SU-DHL-6 (cell line): ENCODE results near the gene DUS1L.

Experiments
- H2AFZ ChIP-seq: fragments of 200-600 bp; sonication (generic); 2 replicates; pipeline ENCODE4 v1.6.1; 2014; ENCODE audit warnings: low read depth, mild to moderate bottlenecking, moderate library complexity, mixed read lengths, antibody characterized with exemption, low read length; ENCODE audit not compliant: severe bottlenecking
- H3F3A ChIP-seq: fragments of 200-600 bp; shearing (Covaris generic); 2 replicates; pipeline ENCODE4 v1.6.0; 2016; ENCODE audit warnings: antibody characterized with exemption, mild to moderate bottlenecking; ENCODE audit not compliant: insufficient read depth
- H3K27ac ChIP-seq: fragments of 200-600 bp; sonication (generic); 2 replicates; pipeline ENCODE4 v1.5.1; 2016; ENCODE audit warnings: low read depth, mild to moderate bottlenecking, low read length, moderate library complexity, mixed read lengths
- H3K27me3 ChIP-seq: fragments of 200-600 bp; sonication (generic), shearing (Covaris generic); 2 replicates; pipeline ENCODE4 v1.6.0; 2014; ENCODE audit warnings: mild to moderate bottlenecking, low read length
- H3K36me3 ChIP-seq: fragments of 200-600 bp; sonication (generic); 2 replicates; pipeline ENCODE4 v1.6.1; 2014; ENCODE audit warnings: mild to moderate bottlenecking, low read length, mixed read lengths
- H3K4me2 ChIP-seq: fragments of 300-600, 200-600 bp; shearing (Covaris generic), sonication (generic); 2 replicates; pipeline ENCODE4 v1.6.0; 2014; ENCODE audit warnings: low read length, low read depth, mild to moderate bottlenecking; ENCODE audit not compliant: poor library complexity, severe bottlenecking
- H3K4me3 ChIP-seq: fragments of 200-600 bp; sonication (generic); 2 replicates; pipeline ENCODE4 v1.5.1; 2014; ENCODE audit warnings: antibody characterized with exemption, low read length, mild to moderate bottlenecking, mixed read lengths; ENCODE audit not compliant: insufficient read depth, poor library complexity, severe bottlenecking
- H3K79me2 ChIP-seq: fragments of 200-600 bp; sonication (generic); 2 replicates; pipeline ENCODE4 v1.6.1; 2014; ENCODE audit warnings: mild to moderate bottlenecking, low read length, moderate library complexity; ENCODE audit not compliant: insufficient read depth
- H3K9ac ChIP-seq: fragments of 200-600 bp; sonication (generic); 2 replicates; pipeline ENCODE4 v1.7.0; 2014; ENCODE audit warnings: mild to moderate bottlenecking, low read length
- H3K9me2 ChIP-seq: fragments of 200-600 bp; sonication (generic); replicated peaks from 2 replicates; pipeline ENCODE4 v1.6.1; 2014; ENCODE audit warnings: low read length; ENCODE audit not compliant: insufficient read depth
- H3K9me3 ChIP-seq: fragments of 200-600 bp; sonication (generic); 2 replicates; pipeline ENCODE4 v1.6.1; 2014; ENCODE audit warnings: low read length, mixed read lengths; ENCODE audit not compliant: insufficient read depth
- H4K20me1 ChIP-seq: fragments of 200-600 bp; sonication (generic); 2 replicates; pipeline ENCODE4 v1.6.1; 2014; ENCODE audit warnings: low read depth, mild to moderate bottlenecking, antibody characterized with exemption, low read length, moderate library complexity, mixed read lengths
- EZH2phosphoT487 ChIP-seq: fragments of 200-600 bp; sonication (generic), shearing (Covaris generic); conservative IDR thresholded peaks from 2 replicates; pipeline ENCODE4 v1.6.1; 2018; ENCODE audit warnings: mild to moderate bottlenecking, antibody characterized with exemption, low read length, moderate library complexity, mixed read lengths
- TF ChIP-seq, protein P1 (sequence below): fragments of 200-600 bp; sonication (generic); IDR thresholded peaks from one replicate; pipeline ENCODE4 v1.5.1; 2017; ENCODE audit warnings: antibody characterized with exemption, mild to moderate bottlenecking, low read length, moderate library complexity; ENCODE audit not compliant: insufficient read depth, poor library complexity, severe bottlenecking

DUS1L gene

DNA sequence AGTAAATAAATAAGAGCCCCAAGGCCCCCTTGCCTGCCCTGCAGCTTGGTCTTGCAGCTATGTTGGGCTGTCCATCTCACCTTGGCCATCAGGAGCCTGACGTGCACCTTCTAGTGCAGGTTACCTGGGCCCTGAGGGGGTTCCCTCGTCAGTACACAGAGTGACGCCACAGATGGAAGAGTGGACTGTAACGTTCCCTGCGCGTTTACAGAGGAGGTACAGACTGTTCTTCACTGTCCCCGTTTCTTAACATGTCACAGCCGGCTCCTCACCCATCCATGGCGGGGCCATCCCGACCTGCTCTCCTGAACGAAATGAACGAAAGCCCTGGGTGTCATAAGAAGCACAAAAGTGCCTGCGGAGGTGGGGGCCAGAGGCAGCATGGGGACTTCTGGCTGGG is 48.3 kb upstream of the DUS1L start:
- Histone ChIP-seq H3K4me2 (no peak overlapping the region), H3K27me3 (no peaks in the 10 kb centered on the region), H3K36me3 (no peaks in the 10 kb centered on the region), H3K9ac (no peak overlapping the region), H3K9me3 (no peaks in the 10 kb centered on the region), H3F3A (no peaks in the 10 kb centered on the region), H3K4me3 (no peak overlapping the region), H3K9me2 (no peaks in the 10 kb centered on the region), H2AFZ (no peak overlapping the region), H4K20me1 (no peaks in the 10 kb centered on the region), H3K79me2 (no peaks in the 10 kb centered on the region), H3K27ac (no peak overlapping the region)
- no peak for TF ChIP-seq EZH2phosphoT487
- TF ChIP-seq, protein P1, sequence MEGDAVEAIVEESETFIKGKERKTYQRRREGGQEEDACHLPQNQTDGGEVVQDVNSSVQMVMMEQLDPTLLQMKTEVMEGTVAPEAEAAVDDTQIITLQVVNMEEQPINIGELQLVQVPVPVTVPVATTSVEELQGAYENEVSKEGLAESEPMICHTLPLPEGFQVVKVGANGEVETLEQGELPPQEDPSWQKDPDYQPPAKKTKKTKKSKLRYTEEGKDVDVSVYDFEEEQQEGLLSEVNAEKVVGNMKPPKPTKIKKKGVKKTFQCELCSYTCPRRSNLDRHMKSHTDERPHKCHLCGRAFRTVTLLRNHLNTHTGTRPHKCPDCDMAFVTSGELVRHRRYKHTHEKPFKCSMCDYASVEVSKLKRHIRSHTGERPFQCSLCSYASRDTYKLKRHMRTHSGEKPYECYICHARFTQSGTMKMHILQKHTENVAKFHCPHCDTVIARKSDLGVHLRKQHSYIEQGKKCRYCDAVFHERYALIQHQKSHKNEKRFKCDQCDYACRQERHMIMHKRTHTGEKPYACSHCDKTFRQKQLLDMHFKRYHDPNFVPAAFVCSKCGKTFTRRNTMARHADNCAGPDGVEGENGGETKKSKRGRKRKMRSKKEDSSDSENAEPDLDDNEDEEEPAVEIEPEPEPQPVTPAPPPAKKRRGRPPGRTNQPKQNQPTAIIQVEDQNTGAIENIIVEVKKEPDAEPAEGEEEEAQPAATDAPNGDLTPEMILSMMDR, result no peak

DNA sequence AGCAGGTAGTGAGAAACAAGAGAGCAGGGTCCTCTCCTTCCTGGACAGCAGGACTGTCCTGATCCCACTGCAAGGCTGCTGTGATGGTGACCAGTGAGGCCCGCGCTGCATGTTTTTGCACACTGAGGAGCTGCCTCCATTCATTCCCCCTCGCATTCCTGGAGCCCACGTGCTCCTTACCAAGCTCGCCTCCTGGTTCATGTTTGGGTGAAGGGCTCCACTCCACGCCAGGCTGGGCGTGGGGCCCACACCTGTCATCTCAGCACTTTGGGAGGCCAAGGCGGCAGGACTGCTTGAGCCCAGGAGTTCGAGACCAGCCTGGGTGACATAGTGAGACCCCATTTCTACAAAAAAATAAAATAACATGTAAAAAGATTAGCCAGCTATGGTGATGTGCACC is 47.8 kb upstream of the DUS1L start:
- Histone ChIP-seq H3K27ac (no peak overlapping the region), H2AFZ (no peak overlapping the region), H3K4me3 (no peak overlapping the region), H3K9me3 (no peaks in the 10 kb centered on the region), H3K9ac (no peak overlapping the region), H4K20me1 (no peaks in the 10 kb centered on the region), H3K36me3 (no peaks in the 10 kb centered on the region), H3K79me2 (no peaks in the 10 kb centered on the region), H3K4me2 (no peak overlapping the region), H3F3A (no peaks in the 10 kb centered on the region), H3K27me3 (no peaks in the 10 kb centered on the region), H3K9me2 (no peaks in the 10 kb centered on the region)
- no peak for TF ChIP-seq EZH2phosphoT487
- TF ChIP-seq, protein P1, result no peak

DNA sequence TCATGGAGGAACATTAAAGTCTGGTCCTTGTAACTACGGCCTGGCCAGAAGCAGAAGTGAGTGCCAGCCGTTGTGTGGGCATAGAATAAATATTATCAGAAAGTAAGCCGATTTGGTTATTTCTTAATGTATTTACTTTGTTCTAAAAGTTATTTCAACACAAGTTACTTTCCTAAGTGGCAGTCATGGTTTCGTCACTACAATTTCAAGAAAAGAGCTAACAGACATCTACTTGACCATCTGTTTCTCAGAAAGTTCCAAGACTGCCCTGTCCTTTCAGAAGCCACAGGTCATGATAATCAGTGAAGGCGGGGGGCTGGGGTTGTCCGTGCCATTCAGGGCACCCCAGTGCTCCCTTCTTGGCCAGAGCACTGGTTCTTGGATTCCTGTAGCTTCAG is 47.3 kb upstream of the DUS1L start:
- Histone ChIP-seq H2AFZ (no peak overlapping the region), H3K79me2 (no peaks in the 10 kb centered on the region), H3K4me3 (no peak overlapping the region), H3K9me2 (no peaks in the 10 kb centered on the region), H3K27ac (no peak overlapping the region), H3K27me3 (no peaks in the 10 kb centered on the region), H3K9me3 (no peaks in the 10 kb centered on the region), H3K36me3 (no peaks in the 10 kb centered on the region), H3F3A (no peaks in the 10 kb centered on the region), H3K9ac (no peak overlapping the region), H3K4me2 (no peak overlapping the region), H4K20me1 (no peaks in the 10 kb centered on the region)
- no peak for TF ChIP-seq EZH2phosphoT487
- TF ChIP-seq, protein P1, result no peak
